WTC11 (cell line): ENCODE data around the gene OR4Q3. TPM values are rescaled to one million over a fixed set of nuclear protein-coding genes. Genes with fewer than 3 reads are reported as not detected.
"Not testable (repeated sequence)": the region's sequence is repeated elsewhere in the genome, so short reads cannot be mapped to it uniquely, and the experiment has no call there.

Experiments
- ATAC-seq: fragments of 200-7000 bp; cut with Tn5 transposase; 2 replicates; pipeline ENCODE4 v1.10.0; 2021; ENCODE audit warnings: mild to moderate bottlenecking, moderate library complexity
- CTCF ChIA-PET: fragments of 300-600 bp; sonication (Branson Sonifier 250); formaldehyde crosslinking; loops from one replicate; lab custom pipeline; 2021; ENCODE audit warnings: antibody characterized with exemption; lab: Charles Lee
- POLR2A ChIA-PET: fragments of 350-600 bp; sonication (Branson Sonifier 250); formaldehyde crosslinking; loops from one replicate; lab custom pipeline; 2021; ENCODE audit warnings: antibody characterized with exemption; lab: Charles Lee
- DNase-seq: peaks from one replicate; pipeline ENCODE4 v3.0.0; 2021; ENCODE audit warnings: low spot score
- H3K27ac Mint-ChIP-seq: 2 replicates; pipeline ENCODE4 v1.8.0; 2021; ENCODE audit warnings: mixed read lengths
- H3K27me3 Mint-ChIP-seq: 2 replicates; pipeline ENCODE4 v1.8.0; 2021; ENCODE audit warnings: low read depth, mild to moderate bottlenecking, moderate library complexity, mixed read lengths
- H3K36me3 Mint-ChIP-seq: 2 replicates; pipeline ENCODE4 v1.8.0; 2021; ENCODE audit warnings: mixed read lengths
- H3K4me1 Mint-ChIP-seq: 2 replicates; pipeline ENCODE4 v1.8.0; 2022; ENCODE audit warnings: mixed read lengths
- H3K4me3 Mint-ChIP-seq: 2 replicates; pipeline ENCODE4 v1.8.0; 2021; ENCODE audit warnings: mild to moderate bottlenecking, moderate library complexity, mixed read lengths
- H3K9me3 Mint-ChIP-seq: 2 replicates; pipeline ENCODE4 v1.8.0; 2021; ENCODE audit warnings: mixed read lengths
- ATF1 ChIP-seq: sonication (generic); formaldehyde crosslinking; IDR thresholded peaks from 2 replicates; pipeline ENCODE4 v1.8.1; 2023; ENCODE audit warnings: mild to moderate bottlenecking, moderate library complexity, missing genetic modification reagents
- CREB1 ChIP-seq: sonication (generic); formaldehyde crosslinking; IDR thresholded peaks from 2 replicates; pipeline ENCODE4 v1.8.0; 2023; ENCODE audit warnings: mild to moderate bottlenecking, missing genetic modification reagents
- CTCF ChIP-seq: fragments of 200-600 bp; IDR thresholded peaks from 2 replicates; pipeline ENCODE4 v1.8.0; 2022; ENCODE audit warnings: antibody characterized with exemption
- ELF4 ChIP-seq: sonication (generic); formaldehyde crosslinking; IDR thresholded peaks from 2 replicates; pipeline ENCODE4 v1.8.1; 2022; ENCODE audit warnings: low read depth, mild to moderate bottlenecking, moderate library complexity, missing genetic modification reagents
- ETV6 ChIP-seq: sonication (generic); formaldehyde crosslinking; IDR thresholded peaks from 2 replicates; pipeline ENCODE4 v1.8.1; 2022; ENCODE audit warnings: mild to moderate bottlenecking, missing genetic modification reagents
- FOXP1 ChIP-seq: sonication (generic); formaldehyde crosslinking; IDR thresholded peaks from 2 replicates; pipeline ENCODE4 v1.8.0; 2022; ENCODE audit warnings: missing genetic modification reagents, mild to moderate bottlenecking, moderate library complexity, borderline replicate concordance
- FOXP4 ChIP-seq: sonication (generic); formaldehyde crosslinking; IDR thresholded peaks from 2 replicates; pipeline ENCODE4 v1.8.0; 2022; ENCODE audit warnings: mild to moderate bottlenecking, missing genetic modification reagents
- GTF2I ChIP-seq: fragments of 250-450 bp; sonication (Bioruptor Pico); conservative IDR thresholded peaks from 2 replicates; pipeline ENCODE4 v1.4.0; 2021; ENCODE audit warnings: mild to moderate bottlenecking
- IRF1 ChIP-seq: sonication (generic); formaldehyde crosslinking; IDR thresholded peaks from 2 replicates; pipeline ENCODE4 v1.8.0; 2023; ENCODE audit warnings: missing genetic modification reagents
- JUN ChIP-seq: sonication (generic); formaldehyde crosslinking; IDR thresholded peaks from 2 replicates; pipeline ENCODE4 v1.8.0; 2023; ENCODE audit warnings: mild to moderate bottlenecking, missing genetic modification reagents
- NFYB ChIP-seq: sonication (generic); formaldehyde crosslinking; conservative IDR thresholded peaks from 2 replicates; pipeline ENCODE4 v1.8.0; 2022; ENCODE audit warnings: low read depth, missing genetic modification reagents
- PRRX2 ChIP-seq: fragments of 250-450 bp; sonication (Bioruptor Pico); IDR thresholded peaks from 2 replicates; pipeline ENCODE4 v1.8.0; 2021; ENCODE audit warnings: mild to moderate bottlenecking
- SMAD3 ChIP-seq: sonication (generic); formaldehyde crosslinking; IDR thresholded peaks from 2 replicates; pipeline ENCODE4 v1.8.0; 2022; ENCODE audit warnings: missing genetic modification reagents, mild to moderate bottlenecking, borderline replicate concordance
- SMAD4 ChIP-seq: sonication (generic); formaldehyde crosslinking; IDR thresholded peaks from 2 replicates; pipeline ENCODE4 v1.8.0; 2022; ENCODE audit warnings: mild to moderate bottlenecking, missing genetic modification reagents
- TEAD1 ChIP-seq: sonication (generic); formaldehyde crosslinking; IDR thresholded peaks from 2 replicates; pipeline ENCODE4 v1.8.0; 2022; ENCODE audit warnings: mild to moderate bottlenecking, missing genetic modification reagents
- TEAD4 ChIP-seq: sonication (generic); formaldehyde crosslinking; IDR thresholded peaks from 2 replicates; pipeline ENCODE4 v1.8.0; 2022; ENCODE audit warnings: mild to moderate bottlenecking, missing genetic modification reagents
- ZBTB21 ChIP-seq: sonication (generic); formaldehyde crosslinking; IDR thresholded peaks from 2 replicates; pipeline ENCODE4 v1.8.1; 2023; ENCODE audit warnings: mild to moderate bottlenecking, missing genetic modification reagents, borderline replicate concordance
- ZMAT4 ChIP-seq: fragments of 250-450 bp; sonication (Bioruptor Pico); IDR thresholded peaks from 2 replicates; pipeline ENCODE4 v1.9.0; 2021; ENCODE audit warnings: mild to moderate bottlenecking
- ZNF263 ChIP-seq: sonication (generic); formaldehyde crosslinking; IDR thresholded peaks from 2 replicates; pipeline ENCODE4 v1.8.1; 2022; ENCODE audit warnings: low read depth, mild to moderate bottlenecking, moderate library complexity, missing genetic modification reagents
- ZNF416 ChIP-seq: fragments of 250-450 bp; sonication (Bioruptor Pico); IDR thresholded peaks from 2 replicates; pipeline ENCODE4 v1.9.0; 2021; ENCODE audit warnings: mild to moderate bottlenecking, inconsistent platforms
- total RNA-seq: library from RNA; stranded (reverse); gene quantifications from 3 replicates; pipeline ENCODE4 v1.2.3, GENCODE V29; 2021
- TF ChIP-seq, protein P1 (sequence below): fragments of 250-450 bp; sonication (Bioruptor Pico); IDR thresholded peaks from 2 replicates; pipeline ENCODE4 v1.9.0; 2021; ENCODE audit warnings: mild to moderate bottlenecking
- TF ChIP-seq, protein P2 (sequence below): sonication (generic); formaldehyde crosslinking; IDR thresholded peaks from 2 replicates; pipeline ENCODE4 v1.8.1; 2023; ENCODE audit warnings: mild to moderate bottlenecking, moderate library complexity, missing genetic modification reagents
- TF ChIP-seq, protein P3 (sequence below): fragments of 250-450 bp; sonication (Bioruptor Pico); IDR thresholded peaks from 2 replicates; pipeline ENCODE4 v1.8.0; 2021; ENCODE audit warnings: mild to moderate bottlenecking

OR4Q3 gene
- total RNA-seq, 1 experiment from 2014 or later: not detected

DNA sequence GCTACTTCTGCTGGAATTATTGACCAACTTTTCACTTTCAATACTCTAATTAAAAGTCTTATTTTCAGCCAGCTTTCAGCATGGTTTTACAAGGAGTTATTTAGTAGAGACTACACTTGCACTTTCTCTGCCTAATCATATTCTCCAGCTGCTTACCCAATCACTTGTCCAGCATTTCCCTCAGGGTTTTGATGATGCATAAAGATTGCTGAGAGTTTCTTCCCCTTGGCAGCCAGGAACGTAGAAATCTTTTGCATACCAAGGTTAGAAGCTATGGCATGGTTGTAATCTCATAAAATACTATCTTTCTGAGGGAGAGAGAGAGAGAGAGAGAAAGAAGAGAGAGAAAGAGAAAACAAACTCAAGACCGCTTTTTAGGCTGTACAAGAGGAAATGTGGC is 10.8 kb downstream of the OR4Q3 start:
- no peak overlapping the region for H3K27ac Mint-ChIP-seq
- no peaks in the 10 kb centered on the region for H3K4me1 Mint-ChIP-seq
- peaks cover 35% of the 10 kb centered on the region for H3K9me3 Mint-ChIP-seq
- ATAC-seq (no peak), DNase-seq (no peak)
- no peak for TF ChIP-seq FOXP4 (CRISPR knock-in tag)
- no peak for TF ChIP-seq IRF1 (CRISPR knock-in tag)
- no peak for TF ChIP-seq SMAD4 (CRISPR knock-in tag)
- no peak for TF ChIP-seq PRRX2 (CRISPR knock-in tag)
- TF ChIP-seq, protein P1, sequence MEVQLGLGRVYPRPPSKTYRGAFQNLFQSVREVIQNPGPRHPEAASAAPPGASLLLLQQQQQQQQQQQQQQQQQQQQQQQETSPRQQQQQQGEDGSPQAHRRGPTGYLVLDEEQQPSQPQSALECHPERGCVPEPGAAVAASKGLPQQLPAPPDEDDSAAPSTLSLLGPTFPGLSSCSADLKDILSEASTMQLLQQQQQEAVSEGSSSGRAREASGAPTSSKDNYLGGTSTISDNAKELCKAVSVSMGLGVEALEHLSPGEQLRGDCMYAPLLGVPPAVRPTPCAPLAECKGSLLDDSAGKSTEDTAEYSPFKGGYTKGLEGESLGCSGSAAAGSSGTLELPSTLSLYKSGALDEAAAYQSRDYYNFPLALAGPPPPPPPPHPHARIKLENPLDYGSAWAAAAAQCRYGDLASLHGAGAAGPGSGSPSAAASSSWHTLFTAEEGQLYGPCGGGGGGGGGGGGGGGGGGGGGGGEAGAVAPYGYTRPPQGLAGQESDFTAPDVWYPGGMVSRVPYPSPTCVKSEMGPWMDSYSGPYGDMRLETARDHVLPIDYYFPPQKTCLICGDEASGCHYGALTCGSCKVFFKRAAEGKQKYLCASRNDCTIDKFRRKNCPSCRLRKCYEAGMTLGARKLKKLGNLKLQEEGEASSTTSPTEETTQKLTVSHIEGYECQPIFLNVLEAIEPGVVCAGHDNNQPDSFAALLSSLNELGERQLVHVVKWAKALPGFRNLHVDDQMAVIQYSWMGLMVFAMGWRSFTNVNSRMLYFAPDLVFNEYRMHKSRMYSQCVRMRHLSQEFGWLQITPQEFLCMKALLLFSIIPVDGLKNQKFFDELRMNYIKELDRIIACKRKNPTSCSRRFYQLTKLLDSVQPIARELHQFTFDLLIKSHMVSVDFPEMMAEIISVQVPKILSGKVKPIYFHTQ (CRISPR knock-in tag): no peak
- TF ChIP-seq ZNF416 (CRISPR knock-in tag): no peak
- TF ChIP-seq JUN (CRISPR knock-in tag): no peak
- no peak for TF ChIP-seq ATF1 (CRISPR knock-in tag)
- TF ChIP-seq, protein P2, sequence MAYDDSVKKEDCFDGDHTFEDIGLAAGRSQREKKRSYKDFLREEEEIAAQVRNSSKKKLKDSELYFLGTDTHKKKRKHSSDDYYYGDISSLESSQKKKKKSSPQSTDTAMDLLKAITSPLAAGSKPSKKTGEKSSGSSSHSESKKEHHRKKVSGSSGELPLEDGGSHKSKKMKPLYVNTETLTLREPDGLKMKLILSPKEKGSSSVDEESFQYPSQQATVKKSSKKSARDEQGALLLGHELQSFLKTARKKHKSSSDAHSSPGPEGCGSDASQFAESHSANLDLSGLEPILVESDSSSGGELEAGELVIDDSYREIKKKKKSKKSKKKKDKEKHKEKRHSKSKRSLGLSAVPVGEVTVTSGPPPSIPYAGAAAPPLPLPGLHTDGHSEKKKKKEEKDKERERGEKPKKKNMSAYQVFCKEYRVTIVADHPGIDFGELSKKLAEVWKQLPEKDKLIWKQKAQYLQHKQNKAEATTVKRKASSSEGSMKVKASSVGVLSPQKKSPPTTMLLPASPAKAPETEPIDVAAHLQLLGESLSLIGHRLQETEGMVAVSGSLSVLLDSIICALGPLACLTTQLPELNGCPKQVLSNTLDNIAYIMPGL (CRISPR knock-in tag): no peak
- TF ChIP-seq ZNF263: no peak
- no peak for TF ChIP-seq TEAD1
- TF ChIP-seq ETV6 (CRISPR knock-in tag): no peak
- no peak for TF ChIP-seq ELF4 (CRISPR knock-in tag)
- H3K4me3 Mint-ChIP-seq: no peak overlapping the region
- peaks cover 14% of the 10 kb centered on the region for H3K27me3 Mint-ChIP-seq
- ChIA-PET POLR2A (no interaction called here), CTCF (no interaction called here)
- peaks cover 41% of the 10 kb centered on the region for H3K36me3 Mint-ChIP-seq

GRCh38 chr14:19771491-19771890 is 28.1 kb downstream of the OR4Q3 start:
- ATAC-seq, CTCF ChIA-PET, H3K4me1 Mint-ChIP-seq, DNase-seq, H3K4me3 Mint-ChIP-seq, POLR2A ChIA-PET, H3K27ac Mint-ChIP-seq: not testable (repeated sequence)
- Mint-ChIP-seq H3K36me3 (peaks cover 92% of the 10 kb centered on the region), H3K27me3 (peaks cover 18% of the 10 kb centered on the region), H3K9me3 (peaks cover 32% of the 10 kb centered on the region)

DNA sequence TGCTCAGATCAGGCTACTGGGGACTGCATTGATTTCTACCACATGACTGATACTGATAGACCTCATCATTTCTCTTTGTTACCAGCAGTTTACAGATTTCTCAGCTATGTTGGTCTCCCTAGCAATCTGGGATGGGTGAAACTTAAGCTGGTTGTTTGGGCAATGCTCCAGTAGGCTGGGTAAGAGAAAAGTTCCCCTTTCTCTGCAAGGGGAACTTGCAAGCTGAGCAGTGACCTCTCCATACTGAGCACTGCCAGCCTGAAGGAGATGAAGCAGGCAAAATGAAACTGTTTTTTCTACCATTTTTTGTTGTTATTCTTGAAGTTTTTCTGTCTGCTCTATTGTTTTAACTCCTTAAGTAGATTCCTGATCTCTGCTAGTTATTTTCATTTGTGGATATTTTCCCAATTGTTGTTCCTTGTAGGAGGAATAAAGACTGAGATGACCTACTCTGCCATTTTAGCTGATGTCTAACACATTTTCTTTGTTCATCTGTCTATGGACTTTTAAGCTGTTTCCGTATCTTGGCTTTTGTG is 28.6 kb downstream of the OR4Q3 start:
- H3K36me3 Mint-ChIP-seq: peaks cover 88% of the 10 kb centered on the region
- H3K4me1 Mint-ChIP-seq: no peaks in the 10 kb centered on the region
- ChIA-PET CTCF (no interaction called here), POLR2A (no interaction called here)
- ATAC-seq (no peak), DNase-seq (no peak)
- H3K27ac Mint-ChIP-seq: no peak overlapping the region
- no peak overlapping the region for H3K4me3 Mint-ChIP-seq
- H3K9me3 Mint-ChIP-seq: peaks cover 36% of the 10 kb centered on the region
- peaks cover 18% of the 10 kb centered on the region for H3K27me3 Mint-ChIP-seq
- TF ChIP-seq TEAD4 (CRISPR knock-in tag) (no peak), ZBTB21 (CRISPR knock-in tag) (no peak), GTF2I (CRISPR knock-in tag) (no peak), SMAD3 (CRISPR knock-in tag) (no peak), ZMAT4 (CRISPR knock-in tag) (no peak), CREB1 (no peak), FOXP1 (CRISPR knock-in tag) (no peak), NFYB (CRISPR knock-in tag) (no peak), JUN (CRISPR knock-in tag) (no peak), CTCF (no peak)
- TF ChIP-seq, protein P3, sequence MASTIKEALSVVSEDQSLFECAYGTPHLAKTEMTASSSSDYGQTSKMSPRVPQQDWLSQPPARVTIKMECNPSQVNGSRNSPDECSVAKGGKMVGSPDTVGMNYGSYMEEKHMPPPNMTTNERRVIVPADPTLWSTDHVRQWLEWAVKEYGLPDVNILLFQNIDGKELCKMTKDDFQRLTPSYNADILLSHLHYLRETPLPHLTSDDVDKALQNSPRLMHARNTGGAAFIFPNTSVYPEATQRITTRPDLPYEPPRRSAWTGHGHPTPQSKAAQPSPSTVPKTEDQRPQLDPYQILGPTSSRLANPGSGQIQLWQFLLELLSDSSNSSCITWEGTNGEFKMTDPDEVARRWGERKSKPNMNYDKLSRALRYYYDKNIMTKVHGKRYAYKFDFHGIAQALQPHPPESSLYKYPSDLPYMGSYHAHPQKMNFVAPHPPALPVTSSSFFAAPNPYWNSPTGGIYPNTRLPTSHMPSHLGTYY: no peak
